ENCODE results near the gene STX1B.
"Not testable (repeated sequence)": the region's sequence is repeated elsewhere in the genome, so short reads cannot be mapped to it uniquely, and the experiment has no call there.

The STX1B gene

GRCh38 chr16:31013292-31013691, 2.9 kb upstream of the STX1B start:
- not testable (repeated sequence) for DNase-seq (ENCODE audit: low read depth in 2 of 2)

- DNase-seq (ENCODE audit: low read depth in 2 of 2), result not testable (repeated sequence)
These were observed 1.4 kb upstream of the STX1B start for GRCh38 chr16:31011815-31012214.

DNA sequence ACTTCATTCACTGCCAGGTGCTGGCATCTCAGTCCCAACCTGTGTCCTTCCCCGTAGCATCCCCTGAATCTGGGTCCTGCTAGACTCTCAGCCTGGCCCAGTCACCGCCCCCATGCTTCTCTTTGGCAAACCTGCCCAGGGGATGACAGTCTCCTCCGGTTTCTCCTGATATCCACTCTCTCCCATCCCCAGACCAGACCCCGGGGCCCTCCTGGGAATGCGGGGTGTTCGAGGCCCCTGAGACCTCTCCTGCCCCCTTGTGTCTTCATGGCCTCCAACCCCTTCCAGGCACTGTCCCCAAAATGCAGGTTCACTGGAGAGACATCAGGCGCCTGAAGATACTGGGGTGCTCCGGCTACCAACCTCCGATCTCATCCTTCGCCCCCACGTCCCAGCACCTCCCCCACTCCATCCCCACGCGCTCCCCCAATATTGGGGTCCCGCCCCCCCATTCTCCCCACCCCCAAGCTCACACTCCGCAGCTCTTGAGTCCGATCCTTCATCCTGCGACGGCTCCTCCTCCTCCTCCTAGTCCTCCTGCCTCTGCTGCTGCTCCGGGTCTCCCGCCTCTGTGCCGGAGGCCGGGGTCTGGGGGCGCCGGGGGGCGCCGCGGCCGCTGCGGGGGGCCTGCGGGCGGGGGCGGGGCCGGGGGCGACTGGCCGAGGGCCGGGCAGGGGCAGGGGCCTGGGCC, 399 bp downstream of the STX1B start:
- DNase-seq (ENCODE audit: low read depth in 2 of 2), result no peak

DNA sequence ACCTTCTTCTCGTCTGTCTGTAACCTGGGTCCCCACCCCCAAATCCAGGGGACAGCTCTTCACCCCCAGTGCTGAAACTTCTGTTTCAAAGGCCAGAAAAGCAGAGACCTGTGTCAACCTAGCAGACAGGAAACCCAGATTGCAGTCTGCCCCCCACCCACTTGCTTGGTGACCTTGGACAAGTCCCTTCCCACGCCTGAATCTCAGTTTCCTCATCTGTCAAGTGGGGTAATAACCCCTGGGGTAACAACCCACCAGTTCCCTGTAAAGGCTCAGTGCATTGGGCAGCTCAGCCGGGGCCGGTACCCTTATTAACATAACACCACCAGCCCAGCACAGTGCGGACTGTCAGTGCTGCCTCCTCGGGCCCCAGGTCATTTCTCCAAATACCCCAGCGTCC, 1.3 kb downstream of the STX1B start:
- DNase-seq (ENCODE audit: low read depth in 2 of 2), result no peak

DNA sequence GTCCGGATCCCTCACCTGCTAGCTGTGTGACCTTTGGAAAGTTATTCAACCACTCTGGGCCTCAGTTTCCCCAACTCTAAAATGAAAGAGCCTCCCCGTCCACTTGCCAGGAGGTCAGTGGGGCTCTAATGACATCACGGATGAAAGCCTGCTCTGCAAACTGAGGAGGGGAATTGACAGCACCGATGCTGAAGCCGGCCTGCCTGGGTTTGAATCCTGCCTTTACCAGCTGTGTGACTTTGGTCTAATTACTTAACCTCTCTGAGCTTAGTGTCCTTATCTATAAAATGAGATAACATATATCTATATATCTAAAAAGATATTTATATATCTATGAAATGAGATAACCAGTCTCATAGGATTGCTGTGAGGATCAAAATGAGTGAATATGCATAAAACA, 1.9 kb downstream of the STX1B start:
- DNase-seq (ENCODE audit: low read depth in 2 of 2), result no peak

DNA sequence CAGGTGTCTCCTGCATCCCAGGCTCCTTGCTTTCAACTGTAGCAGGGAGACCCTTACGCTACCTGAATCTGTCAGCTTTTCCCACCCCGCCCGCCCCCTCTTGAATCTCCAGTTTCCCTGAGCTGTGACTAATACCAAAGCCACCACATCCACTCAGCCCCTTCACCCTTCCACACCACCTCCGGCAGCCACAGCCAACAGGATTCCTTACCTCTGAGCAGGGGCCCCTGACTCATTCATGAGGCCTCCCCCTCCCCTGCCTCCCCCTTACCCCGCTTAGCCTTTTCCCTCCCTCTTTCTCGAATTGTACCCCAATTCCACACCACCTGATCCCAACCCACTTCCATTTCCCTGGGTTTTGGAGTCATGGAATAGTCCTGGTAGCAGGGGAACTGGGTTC, 2.3 kb downstream of the STX1B start:
- no peak for DNase-seq (ENCODE audit: low read depth in 2 of 2)

DNA sequence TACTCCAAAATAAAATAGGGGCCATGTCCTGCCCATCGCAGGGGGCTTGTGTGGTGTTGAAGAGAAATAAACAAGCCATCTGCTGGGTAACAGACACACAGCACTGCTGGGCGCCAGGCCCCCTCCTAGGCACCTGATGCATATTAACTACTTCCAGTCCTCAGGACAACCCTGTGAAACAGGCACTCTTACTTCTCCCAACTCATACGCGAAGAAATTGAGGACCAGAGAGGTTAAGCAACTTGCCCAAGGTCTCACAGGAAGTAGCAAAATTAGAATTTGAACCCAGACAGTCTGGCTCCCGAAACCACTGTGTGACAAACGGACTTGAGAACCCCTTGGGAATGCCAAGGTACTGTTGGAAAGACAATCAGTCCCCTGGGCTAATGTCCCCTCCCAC, 2.8 kb downstream of the STX1B start:
- no peak for DNase-seq (ENCODE audit: low read depth in 2 of 2)

DNA sequence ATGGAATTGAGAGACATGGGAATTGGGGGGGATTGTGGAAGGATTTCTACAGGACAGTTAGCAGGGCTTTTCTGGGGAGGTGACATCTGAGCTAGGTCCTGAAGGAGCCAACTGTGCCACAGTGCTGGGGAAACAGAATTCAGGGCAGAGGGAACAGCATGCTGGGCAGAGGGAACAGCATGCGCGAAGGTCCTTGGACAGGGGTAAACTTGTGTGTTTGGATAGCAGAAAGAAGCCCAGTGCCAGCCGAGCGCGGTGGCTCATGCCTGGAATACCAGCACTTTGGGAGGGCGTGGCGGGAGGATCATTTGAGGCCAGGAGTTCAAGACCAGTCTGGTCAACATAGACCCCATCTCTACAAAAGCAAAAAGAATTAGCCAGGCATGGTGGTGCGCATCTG, 3.8 kb downstream of the STX1B start:
- no peak for DNase-seq (ENCODE audit: low read depth in 2 of 2)

DNA sequence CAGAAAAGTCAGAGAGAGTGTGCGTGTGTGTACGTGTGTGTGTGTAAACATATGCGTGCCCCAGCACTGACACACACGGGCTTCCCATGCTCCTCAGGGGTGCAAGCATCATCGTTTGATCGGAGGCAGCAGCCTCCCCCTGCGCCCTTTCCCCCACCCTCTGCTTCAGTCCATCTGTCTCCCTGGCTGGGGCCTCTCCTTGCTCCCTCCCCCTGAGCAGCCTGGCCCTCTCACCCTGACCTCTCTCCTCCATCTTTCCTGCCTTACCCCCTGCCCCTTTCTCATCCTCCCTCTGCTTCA, 4.4 kb downstream of the STX1B start:
- no peak for DNase-seq (ENCODE audit: low read depth in 2 of 2)

DNA sequence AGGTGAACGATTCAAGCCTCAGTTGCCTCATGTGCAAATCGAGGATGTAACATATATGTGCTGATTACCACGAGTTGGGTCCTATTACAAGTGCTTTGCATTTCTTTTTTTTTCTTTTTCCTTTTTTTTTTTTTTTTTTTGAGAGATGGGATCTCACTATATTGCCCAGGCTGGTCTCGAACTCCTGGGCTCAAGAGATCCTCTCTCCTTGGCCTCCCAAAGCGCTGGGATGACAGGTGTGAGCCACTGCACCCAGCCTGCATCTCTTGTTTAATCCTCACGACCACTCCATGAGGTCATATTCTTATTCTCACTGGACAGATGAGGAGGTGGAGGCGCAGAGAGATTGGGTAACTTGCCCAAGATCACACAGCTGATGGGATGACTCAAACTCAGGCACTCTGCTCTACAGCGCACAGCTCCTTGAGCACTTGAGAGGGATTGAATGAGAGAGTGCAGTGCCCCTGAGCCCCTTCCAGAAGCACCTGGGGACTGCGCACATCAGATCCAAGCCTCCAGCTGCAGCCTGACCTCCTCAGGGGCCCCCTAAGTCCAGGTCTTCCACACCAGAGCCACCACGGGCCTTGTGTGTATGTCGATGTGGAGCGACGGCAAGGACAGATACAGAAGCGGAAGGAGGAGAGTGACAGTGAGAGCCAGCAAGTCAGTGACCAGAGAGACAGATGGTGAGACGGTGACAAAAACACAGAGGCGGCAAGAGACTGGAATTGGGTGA, 4.9 kb downstream of the STX1B start:
- no peak for DNase-seq (ENCODE audit: low read depth in 2 of 2)

DNA sequence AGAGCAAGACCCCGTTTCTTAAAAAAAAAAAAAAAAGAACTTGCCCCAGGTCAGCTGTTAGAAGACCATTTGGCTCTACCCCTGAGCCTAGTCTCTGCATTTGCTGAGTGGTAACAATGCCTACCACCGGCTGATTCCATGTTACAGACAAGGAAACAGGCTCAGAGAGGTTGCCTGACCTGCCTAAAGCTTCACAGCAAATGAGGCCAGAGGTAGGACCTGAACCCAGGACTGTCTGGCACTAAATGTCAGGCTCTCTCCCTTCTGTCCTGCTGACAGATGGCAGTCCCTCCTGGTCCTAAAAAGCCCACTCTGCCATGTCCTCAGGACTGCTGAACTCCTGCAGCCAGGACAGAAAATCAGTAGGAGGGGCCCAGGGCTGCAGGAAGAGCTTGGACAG, 5.8 kb downstream of the STX1B start:
- no peak for DNase-seq (ENCODE audit: low read depth in 2 of 2)

DNA sequence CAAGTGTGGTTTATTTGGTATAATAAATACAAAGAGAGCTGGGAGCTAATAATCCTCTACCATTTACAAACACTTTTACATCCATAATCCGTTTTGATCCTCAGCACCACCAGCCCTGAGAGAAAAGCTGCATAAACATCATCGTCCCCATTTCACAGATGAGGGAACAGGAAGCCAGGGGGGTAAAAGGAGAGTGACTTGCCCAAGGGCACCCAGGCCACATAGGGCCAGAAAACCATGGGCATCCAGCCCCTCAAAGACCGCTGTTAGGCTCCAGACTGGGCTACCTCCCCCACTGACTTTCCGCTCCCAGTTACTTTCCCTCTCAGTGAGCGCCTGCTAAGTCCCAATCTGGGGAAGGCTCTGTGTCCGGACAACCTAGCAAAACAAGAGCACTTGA, 6.7 kb downstream of the STX1B start:
- no peak for DNase-seq (ENCODE audit: low read depth in 2 of 2)

DNA sequence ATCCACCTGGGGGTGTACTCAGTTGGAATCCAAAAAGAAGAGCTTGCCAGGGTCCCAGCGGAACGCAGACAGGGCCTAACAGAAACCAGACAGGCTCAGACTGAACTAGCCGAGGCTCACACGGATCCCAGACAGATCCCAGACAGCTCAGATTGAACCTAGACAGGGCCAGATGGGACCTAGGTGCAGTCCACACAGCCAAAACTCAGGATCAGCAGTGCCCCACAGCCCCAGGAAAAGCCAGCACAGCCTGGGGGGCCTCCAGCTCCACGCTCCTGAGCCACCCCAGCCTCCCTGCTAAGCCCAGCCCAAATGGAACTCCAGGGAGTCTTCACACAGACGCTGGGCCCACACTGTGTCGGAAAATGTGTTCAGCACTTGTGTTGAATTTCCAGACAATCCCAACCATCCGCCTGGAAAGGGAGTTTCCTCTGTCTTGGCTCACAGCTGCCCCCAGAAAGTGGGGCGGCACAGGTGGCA, 7.5 kb downstream of the STX1B start:
- DNase-seq (ENCODE audit: low read depth in 2 of 2), result no peak

DNA sequence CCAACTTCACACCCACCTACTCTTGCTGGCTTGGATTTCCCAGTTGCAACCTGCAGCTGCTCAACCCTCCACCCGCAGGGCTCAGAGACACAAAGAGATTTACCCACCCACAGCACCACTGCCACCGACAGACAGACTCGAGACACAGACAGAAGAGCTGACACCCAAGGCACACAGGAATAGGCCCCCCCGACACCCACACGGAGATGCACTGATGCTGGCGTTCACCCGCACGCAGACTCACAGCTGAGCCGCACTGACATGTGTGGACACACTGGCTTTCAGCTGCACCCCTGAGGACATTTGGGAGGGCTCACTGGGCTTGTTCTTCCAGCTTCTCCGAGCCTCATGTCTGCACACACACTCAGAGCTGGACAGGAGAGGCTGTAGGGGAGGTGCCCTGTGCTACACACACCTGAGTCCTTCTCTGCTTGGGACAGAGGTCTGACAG, 8.2 kb downstream of the STX1B start:
- DNase-seq (ENCODE audit: low read depth in 2 of 2), result no peak

DNA sequence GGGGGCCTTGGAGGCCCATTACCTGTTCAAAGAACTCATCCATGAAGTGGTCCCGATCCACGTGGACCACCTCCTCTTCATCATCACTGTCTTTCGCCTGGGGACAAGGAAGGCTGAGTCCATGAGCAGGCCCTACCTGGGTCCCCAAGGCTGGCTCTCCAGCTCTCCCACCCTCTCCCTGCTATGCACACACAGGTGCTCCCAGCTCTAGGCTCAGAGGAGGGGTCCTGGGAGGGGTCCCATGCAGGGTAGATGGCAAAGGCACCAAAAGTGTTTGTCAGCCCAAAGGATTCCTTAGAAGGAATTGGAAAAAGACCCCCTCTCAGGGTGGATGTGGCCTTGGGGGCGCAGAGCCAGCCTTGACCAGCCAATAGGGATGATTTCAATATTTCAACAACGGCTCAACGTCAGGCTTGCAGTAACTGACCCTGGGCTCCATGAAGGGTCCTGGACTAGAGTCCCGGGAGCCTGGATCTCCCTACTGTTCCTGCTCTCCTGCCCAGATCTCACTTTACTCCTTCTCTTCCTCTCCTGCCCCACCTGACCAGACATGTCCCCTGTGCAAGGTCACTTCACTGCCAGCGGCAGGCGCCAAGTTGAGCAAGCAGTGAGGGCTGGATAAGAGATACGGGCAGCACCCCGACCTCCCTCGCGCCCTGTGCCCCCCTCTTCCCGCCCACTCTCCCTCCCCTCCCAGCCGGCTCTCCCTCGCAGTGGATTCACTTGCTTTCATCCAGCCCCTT, 8.8 kb downstream of the STX1B start:
- no peak for DNase-seq (ENCODE audit: low read depth in 2 of 2)

DNA sequence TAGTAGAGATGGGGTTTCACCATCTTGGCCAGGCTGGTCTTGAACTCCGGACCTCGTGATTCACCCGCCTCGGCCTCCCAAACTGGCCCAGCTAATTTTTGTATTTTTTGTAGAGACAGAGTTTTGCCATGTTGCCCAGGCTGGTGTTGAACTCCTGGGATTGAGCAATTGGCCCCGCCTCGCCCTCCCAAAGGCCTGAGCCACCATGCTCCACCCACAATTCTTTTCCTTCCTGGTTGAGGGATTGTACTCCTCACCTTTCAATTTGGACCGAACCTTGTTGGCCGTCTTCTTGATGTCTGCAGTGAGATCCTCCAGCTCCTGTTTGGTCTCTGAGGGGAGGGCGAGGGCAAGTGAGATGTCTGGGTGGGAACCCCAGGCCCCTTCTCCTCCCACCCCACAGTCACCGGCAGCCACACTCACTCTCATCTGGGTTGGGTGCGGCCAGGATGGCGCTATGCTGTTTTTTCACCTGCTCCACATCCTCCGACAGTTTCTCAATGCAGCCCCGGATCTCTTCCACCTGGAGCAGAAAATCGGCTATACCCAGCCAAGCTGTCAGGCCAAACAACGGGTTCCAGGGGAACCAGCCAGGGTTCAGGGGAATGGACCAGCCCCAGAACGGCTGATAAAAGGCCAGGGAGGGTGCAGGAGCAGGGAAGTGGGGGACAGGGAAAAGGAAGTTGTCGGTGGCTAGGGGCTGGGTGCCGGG, 9.6 kb downstream of the STX1B start:
- DNase-seq (ENCODE audit: low read depth in 2 of 2), result no peak

DNA sequence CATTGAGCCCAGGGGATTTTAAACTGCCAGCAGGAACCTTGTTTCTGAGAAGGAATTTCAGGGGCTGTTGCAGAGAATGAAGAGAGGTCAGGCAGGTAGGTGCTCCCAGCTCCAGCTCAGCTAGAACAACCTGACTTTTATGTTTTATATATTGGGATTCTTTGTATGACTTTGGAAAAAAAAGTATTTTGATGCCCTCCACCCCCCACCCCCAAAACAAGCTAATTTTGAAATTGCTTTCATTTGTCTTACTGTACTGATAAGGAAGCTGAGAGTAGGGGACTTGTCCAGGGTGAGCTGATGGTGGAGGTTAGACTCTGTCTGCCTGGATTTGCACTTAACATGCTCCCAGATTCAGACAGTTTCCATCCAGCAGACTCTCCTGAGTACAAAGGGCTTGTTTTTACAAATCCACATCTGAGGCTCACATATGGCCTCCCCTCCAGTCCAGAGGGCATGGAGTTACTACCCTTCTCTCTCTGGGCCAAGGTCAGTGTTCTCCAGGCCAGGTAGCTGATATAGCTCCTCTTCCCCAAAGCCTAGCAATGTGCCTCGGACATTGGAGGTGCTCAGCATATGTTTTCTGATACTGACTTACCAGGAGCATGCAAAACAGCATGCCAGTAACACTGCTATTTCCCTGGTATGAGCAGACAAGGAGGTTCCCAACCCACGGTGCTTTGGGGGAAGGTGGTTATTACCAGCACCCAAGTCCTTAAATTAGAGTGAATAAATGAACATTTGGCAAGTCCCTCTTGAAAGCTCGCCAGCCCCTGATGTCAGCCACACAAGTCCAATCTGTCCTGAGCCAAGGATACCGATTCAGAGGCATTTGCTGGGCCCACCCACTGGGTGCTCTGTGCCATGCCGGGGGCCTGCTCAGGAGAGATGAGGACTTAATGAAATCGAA, 11.3 kb downstream of the STX1B start:
- DNase-seq (ENCODE audit: low read depth in 2 of 2), result no peak

- DNase-seq (ENCODE audit: low read depth in 2 of 2), result no peak
These were observed 12.4 kb downstream of the STX1B start for GRCh38 chr16:30997725-30998711.

- peak; percentile 82 to 86 for DNase-seq (ENCODE audit: low read depth in 2 of 2)
These were observed 13.3 kb downstream of the STX1B start for GRCh38 chr16:30996985-30997724.
